Measurements from ENCODE around the gene LRRFIP2.

LRRFIP2 gene

DNA sequence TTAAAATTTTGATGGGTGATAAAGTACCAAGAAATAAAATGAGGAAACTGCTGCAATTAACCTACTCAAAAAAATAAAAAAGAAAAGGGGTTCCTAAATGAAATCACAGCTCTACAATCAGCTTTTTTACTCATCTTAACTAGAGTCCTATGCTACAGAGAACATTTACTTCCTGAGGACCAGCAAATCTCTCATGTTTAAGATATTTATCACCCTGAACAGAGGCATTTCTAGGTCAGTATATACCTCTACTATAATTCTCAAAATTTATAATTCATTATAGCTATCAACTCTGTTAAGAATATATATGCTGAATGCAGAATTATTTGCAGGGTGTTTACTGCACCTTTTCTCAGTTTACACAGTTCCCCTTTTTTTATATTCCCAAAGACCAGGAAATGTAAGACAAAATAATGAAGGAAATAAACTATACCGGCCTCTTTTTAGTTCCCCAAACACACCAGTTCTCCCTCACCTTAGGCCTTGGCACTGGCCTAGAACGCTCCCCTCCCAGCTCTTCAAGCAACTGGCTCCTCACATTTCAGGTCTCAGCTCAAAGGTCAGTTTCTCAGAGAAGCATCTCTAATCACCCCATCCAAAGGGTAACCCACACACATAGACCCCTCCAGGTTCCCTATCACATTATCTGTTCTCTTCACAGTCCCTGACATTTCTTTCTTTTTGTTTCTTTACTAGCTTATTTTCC, 71.1 kb downstream of the LRRFIP2 start:
- Mint-ChIP-seq H3K36me3 (no peaks in the 10 kb centered on the region), H3K4me3 (no peak overlapping the region), H3K4me1 (no peaks in the 10 kb centered on the region), H3K9me3 (no peaks in the 10 kb centered on the region), H3K27ac (no peak overlapping the region), H3K27me3 (no peaks in the 10 kb centered on the region)
- DNase-seq, result no peak
- CTCF ChIA-PET, result no interaction called here

DNA sequence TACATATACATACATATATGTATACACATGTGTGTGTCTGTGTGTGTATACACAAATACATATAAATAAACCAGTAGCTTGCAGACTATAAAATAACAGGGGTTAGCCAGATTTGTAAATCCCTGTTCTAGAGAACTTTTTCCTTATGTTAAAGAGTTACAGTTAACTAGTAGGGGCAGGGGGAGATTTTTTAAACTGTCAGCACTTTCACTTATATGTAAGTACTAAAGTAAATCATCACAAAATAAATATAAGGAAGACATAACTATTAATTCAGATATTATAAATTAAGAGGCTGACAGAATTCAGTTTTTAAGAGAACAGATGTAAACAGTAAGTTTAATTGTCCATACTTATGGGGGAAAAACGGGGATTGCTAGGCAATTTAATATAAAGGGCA, 74.0 kb downstream of the LRRFIP2 start:
- CTCF ChIA-PET, result no interaction called here
- Mint-ChIP-seq H3K4me1 (no peaks in the 10 kb centered on the region), H3K27ac (no peak overlapping the region), H3K36me3 (no peaks in the 10 kb centered on the region), H3K9me3 (no peaks in the 10 kb centered on the region), H3K27me3 (no peaks in the 10 kb centered on the region), H3K4me3 (no peak overlapping the region)
- no peak for DNase-seq

DNA sequence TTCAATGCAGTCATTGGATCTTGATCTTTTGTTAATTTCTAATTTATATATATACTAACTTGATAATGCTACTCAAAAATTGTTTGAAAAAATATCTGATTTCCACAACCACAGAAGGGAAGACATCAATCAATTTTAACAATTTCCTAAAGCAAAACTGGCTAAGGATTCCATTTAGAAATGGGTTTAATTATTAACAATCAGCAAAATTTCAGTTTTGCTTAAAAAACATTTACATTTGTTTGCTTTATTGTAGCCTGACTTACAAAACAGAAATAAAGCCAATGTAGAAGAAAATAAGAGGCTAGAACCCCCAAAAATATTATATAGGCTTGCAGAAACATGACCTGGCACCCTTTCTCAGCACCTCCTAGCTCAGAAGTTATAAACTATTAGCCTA, 74.9 kb downstream of the LRRFIP2 start:
- CTCF ChIA-PET, result no interaction called here
- Mint-ChIP-seq H3K9me3 (no peaks in the 10 kb centered on the region), H3K4me1 (no peaks in the 10 kb centered on the region), H3K4me3 (no peak overlapping the region), H3K27ac (no peak overlapping the region), H3K36me3 (no peaks in the 10 kb centered on the region), H3K27me3 (no peaks in the 10 kb centered on the region)
- no peak for DNase-seq

DNA sequence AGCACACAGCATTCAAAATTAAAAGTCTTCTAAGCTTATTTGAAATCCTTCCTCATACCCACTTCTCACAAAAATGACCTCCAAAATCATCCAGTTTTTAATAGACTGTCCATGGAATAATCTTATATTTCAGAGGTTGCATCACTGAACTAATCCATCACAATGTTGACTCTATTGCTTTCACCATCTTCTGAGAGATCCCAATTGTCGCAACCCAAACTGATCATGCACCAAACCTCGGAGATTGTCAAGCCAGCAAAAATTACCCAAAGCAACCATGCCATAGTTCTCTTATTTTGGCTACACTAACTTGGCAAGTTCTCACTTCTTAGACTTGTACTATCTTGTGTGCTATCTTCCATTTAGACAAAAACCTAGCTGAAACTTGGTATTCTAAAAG, 75.5 kb downstream of the LRRFIP2 start:
- H3K9me3 Mint-ChIP-seq, result no peaks in the 10 kb centered on the region
- H3K4me1 Mint-ChIP-seq, result no peaks in the 10 kb centered on the region
- H3K4me3 Mint-ChIP-seq, result no peak overlapping the region
- H3K27me3 Mint-ChIP-seq, result no peaks in the 10 kb centered on the region
- CTCF ChIA-PET, result no interaction called here
- DNase-seq, result no peak
- H3K36me3 Mint-ChIP-seq, result no peaks in the 10 kb centered on the region
- H3K27ac Mint-ChIP-seq, result no peak overlapping the region

DNA sequence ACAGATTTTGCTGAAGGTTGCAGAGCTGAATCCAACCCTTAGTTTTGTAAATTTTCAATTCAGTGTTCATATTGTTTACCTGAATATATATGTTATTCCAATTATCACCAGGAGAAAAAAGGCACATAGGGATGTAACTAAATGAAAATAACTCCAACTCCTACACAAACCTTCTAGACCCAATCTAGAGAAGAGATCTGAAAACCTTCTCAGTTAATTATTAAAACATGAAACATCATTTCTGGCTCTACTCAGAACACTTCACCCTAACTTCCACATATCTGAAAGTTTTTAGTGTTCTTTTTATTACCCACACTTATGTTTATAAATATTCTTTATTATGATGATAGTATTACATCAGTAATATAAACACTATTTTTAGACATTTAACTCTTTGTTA, 76.6 kb downstream of the LRRFIP2 start:
- Mint-ChIP-seq H3K27ac (no peak overlapping the region), H3K4me1 (no peaks in the 10 kb centered on the region), H3K36me3 (no peaks in the 10 kb centered on the region), H3K27me3 (no peaks in the 10 kb centered on the region), H3K9me3 (no peaks in the 10 kb centered on the region), H3K4me3 (no peak overlapping the region)
- CTCF ChIA-PET, result no interaction called here
- no peak for DNase-seq

DNA sequence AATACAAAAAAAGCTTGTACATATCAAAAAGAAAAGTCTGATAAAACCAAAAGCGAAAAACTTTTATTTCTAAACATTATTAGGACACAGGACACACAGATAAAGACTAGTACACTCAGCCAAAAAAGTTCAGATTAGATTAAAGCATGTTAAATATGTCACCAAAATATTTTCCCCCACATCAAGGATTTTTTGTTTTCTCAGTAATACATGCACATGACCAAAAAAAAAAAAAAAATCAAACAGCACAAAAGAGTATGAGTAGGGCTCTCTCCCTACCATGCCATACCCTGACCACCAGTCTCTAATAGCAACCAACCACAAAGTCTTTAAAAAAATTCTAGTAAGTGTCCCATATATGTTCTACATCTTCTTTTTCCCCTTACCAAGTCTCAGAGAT, 77.4 kb downstream of the LRRFIP2 start:
- DNase-seq, result no peak
- H3K9me3 Mint-ChIP-seq, result no peaks in the 10 kb centered on the region
- CTCF ChIA-PET, result no interaction called here

DNA sequence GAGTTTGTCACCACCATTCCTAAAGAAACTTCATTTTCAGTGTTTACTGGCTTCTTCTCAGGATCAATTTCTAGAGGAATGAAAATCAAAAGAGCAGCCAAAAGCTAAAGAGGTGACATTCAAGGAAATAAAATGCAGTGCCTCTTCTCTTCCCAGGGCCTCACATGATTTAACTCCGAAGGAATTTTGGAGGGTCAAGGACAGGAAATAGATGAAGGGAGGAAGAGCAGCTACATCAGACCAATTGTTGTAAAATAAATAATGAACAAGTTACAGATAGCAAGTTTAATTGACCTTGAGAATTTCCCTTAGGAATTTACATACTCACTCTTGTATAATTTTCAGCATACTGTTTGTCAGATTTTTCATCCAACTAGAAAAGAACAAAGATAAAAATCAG, 78.1 kb downstream of the LRRFIP2 start:
- H3K4me3 Mint-ChIP-seq, result no peak overlapping the region
- H3K27ac Mint-ChIP-seq, result no peak overlapping the region
- H3K4me1 Mint-ChIP-seq, result no peaks in the 10 kb centered on the region
- CTCF ChIA-PET, result no interaction called here
- H3K27me3 Mint-ChIP-seq, result no peaks in the 10 kb centered on the region
- H3K36me3 Mint-ChIP-seq, result peaks cover 1% of the 10 kb centered on the region
- no peak for DNase-seq
- H3K9me3 Mint-ChIP-seq, result no peaks in the 10 kb centered on the region

More for the DNA sequence above, 77.4 kb downstream of the LRRFIP2 start:
- no peak overlapping the region for H3K4me3 Mint-ChIP-seq
- H3K4me1 Mint-ChIP-seq, result no peaks in the 10 kb centered on the region
- peaks cover 1% of the 10 kb centered on the region for H3K36me3 Mint-ChIP-seq
- no peaks in the 10 kb centered on the region for H3K27me3 Mint-ChIP-seq
- no peak overlapping the region for H3K27ac Mint-ChIP-seq

DNA sequence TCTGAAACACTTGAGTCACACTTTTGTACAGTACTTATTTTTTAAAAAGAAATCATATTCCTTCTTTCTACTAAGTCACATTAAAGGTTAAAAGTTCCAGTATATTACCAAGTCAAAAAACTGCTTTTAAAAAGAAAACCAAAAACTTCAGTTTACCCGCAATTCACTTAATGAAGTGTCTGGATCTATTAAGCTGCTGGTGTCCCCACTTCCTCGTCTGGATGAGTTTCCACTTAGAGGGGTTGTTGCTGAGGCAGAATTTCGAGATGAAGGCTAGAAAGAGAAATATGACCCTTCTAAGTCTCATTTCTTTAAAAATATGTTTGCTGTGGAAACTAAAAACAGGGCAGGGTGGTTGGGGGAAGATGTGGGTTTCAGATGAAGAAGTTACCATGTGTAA, 79.7 kb downstream of the LRRFIP2 start:
- DNase-seq, result no peak
- Mint-ChIP-seq H3K27me3 (no peaks in the 10 kb centered on the region), H3K4me1 (no peaks in the 10 kb centered on the region), H3K27ac (no peak overlapping the region), H3K4me3 (no peak overlapping the region), H3K9me3 (no peaks in the 10 kb centered on the region), H3K36me3 (peaks cover 3% of the 10 kb centered on the region)
- CTCF ChIA-PET, result no interaction called here

DNA sequence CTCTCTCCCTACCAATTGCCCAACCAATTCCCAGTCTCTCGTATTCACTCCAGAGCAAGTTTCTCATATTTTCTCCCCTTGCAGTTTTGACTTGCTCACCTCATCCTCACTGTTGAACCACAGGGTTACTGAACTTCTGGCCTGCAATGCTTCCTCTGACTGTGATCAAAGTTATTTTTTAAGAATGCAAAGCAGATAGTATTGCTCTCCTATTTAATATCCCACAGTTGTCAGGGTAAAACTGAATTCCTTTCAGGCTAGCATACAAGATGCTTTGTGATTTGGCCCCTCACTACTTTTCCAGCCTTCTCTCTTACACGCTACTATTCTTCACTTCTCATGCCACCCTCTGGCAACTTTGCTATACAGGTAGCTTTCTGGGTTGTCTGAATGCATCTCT, 80.9 kb downstream of the LRRFIP2 start:
- Mint-ChIP-seq H3K36me3 (peaks cover 3% of the 10 kb centered on the region), H3K9me3 (no peaks in the 10 kb centered on the region), H3K27me3 (no peaks in the 10 kb centered on the region), H3K4me1 (no peaks in the 10 kb centered on the region), H3K27ac (no peak overlapping the region), H3K4me3 (no peak overlapping the region)
- DNase-seq, result no peak
- CTCF ChIA-PET, result no interaction called here

DNA sequence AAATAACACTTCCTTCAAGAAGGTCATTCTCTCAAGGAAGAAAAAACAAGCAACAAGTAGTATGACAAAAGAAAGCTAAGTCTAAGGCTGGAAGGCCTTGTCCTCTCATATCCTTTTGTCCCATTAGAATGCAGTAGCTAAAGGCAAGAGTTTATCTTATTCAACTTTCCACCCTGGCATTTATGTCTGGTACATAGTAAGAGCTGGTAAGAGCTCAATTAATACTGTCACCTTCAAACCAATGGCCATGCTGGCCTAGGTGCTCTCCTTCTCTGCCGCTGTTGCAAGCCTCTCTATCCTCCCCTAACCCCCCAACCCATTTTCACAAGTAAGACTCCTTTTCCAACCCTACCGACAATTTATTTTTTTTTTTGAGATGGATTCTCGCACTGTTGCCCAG, 81.9 kb downstream of the LRRFIP2 start:
- no peak for DNase-seq
- Mint-ChIP-seq H3K27me3 (no peaks in the 10 kb centered on the region), H3K4me3 (no peak overlapping the region), H3K36me3 (peaks cover 3% of the 10 kb centered on the region), H3K9me3 (no peaks in the 10 kb centered on the region), H3K27ac (no peak overlapping the region), H3K4me1 (no peaks in the 10 kb centered on the region)
- CTCF ChIA-PET, result no interaction called here

DNA sequence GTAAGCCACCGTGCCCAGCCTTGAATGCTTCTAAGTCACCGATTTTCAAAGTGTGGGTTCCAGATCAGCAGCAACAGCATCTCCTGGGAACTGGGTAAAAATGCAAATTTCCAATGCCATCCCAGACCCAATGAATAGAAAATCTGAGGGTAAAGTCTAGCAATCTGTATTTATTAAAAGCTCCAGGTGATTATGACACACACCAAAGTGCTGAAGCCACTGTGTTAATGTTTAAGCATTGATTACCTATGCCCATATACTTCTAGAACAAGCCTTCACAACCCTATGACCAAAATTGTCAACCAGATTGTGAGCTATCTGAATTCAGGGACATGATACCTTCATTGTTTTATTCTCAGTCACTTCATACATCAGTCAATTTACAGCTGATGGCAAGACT, 86.5 kb downstream of the LRRFIP2 start:
- H3K4me1 Mint-ChIP-seq, result no peaks in the 10 kb centered on the region
- H3K27me3 Mint-ChIP-seq, result no peaks in the 10 kb centered on the region
- no peak for DNase-seq
- CTCF ChIA-PET, result no interaction called here
- H3K36me3 Mint-ChIP-seq, result peaks cover 9% of the 10 kb centered on the region
- no peaks in the 10 kb centered on the region for H3K9me3 Mint-ChIP-seq
- no peak overlapping the region for H3K4me3 Mint-ChIP-seq
- H3K27ac Mint-ChIP-seq, result no peak overlapping the region

DNA sequence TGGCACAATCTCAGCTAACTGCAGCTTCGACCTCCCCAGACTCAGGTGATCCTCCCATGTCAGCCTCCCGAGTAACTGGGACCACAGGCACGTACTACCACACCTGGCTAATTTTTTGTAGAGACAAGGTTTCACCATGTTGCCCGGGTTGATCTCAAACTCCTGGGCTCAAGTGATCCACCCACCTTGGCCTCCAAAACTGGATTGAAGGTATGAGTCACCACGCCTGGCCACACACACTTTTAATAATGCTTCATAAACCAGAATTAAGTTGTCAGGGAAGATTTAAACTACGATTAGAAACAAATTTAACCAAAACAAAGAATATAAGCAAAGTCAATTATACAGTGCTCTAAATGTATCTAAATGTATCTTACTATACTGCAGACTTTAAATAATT, 87.5 kb downstream of the LRRFIP2 start:
- no peak overlapping the region for H3K27ac Mint-ChIP-seq

DNA sequence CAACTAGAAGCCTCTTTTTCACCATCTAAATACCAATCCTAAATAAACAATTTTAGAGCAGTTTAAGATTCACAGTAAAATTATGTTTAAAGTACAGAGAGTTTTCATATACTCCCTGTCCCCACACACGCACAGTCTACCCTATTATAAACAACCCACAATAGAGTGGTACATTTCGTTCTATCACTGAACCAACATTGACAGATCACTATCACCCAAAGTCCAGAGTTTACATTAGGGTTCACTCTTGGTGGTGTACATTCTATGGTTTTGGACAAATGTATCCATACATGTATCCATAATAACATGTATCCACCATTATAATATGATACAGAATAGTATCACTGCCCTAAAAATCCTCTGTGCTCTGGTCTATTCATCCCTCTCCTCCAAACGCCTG, 92.1 kb downstream of the LRRFIP2 start:
- CTCF ChIA-PET, result no interaction called here
- peaks cover 15% of the 10 kb centered on the region for H3K36me3 Mint-ChIP-seq
- DNase-seq, result no peak
- H3K27ac Mint-ChIP-seq, result no peak overlapping the region
- no peaks in the 10 kb centered on the region for H3K4me1 Mint-ChIP-seq
- H3K4me3 Mint-ChIP-seq, result no peak overlapping the region
- no peaks in the 10 kb centered on the region for H3K9me3 Mint-ChIP-seq
- no peaks in the 10 kb centered on the region for H3K27me3 Mint-ChIP-seq

More for the DNA sequence above, 87.5 kb downstream of the LRRFIP2 start:
- no peak for DNase-seq
- Mint-ChIP-seq H3K4me3 (no peak overlapping the region), H3K4me1 (no peaks in the 10 kb centered on the region), H3K9me3 (no peaks in the 10 kb centered on the region), H3K36me3 (peaks cover 14% of the 10 kb centered on the region), H3K27me3 (no peaks in the 10 kb centered on the region)
- CTCF ChIA-PET, result no interaction called here

DNA sequence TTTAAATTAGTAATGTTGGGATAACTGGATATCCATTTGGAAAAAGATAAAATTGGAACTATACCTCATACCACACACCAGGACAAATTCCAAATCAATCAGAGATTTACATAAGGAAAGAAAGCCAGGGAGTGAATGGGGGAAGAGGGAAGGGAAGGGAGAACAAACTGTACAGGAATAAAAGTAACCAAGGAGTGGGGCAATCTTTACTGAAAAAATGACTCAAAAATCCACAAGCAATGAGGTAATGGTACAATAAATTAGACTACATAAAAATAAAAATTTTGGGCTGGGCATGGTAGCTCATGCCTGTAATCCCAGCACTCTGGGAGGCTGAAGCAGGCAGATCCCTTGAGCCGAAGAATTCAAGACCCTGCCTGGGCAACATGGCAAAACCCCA, 98.4 kb downstream of the LRRFIP2 start:
- CTCF ChIA-PET, result no interaction called here
- peaks cover 21% of the 10 kb centered on the region for H3K36me3 Mint-ChIP-seq
- no peaks in the 10 kb centered on the region for H3K27me3 Mint-ChIP-seq
- H3K4me3 Mint-ChIP-seq, result no peak overlapping the region
- H3K9me3 Mint-ChIP-seq, result no peaks in the 10 kb centered on the region
- no peak overlapping the region for H3K27ac Mint-ChIP-seq
- no peak for DNase-seq
- H3K4me1 Mint-ChIP-seq, result peaks cover 14% of the 10 kb centered on the region

DNA sequence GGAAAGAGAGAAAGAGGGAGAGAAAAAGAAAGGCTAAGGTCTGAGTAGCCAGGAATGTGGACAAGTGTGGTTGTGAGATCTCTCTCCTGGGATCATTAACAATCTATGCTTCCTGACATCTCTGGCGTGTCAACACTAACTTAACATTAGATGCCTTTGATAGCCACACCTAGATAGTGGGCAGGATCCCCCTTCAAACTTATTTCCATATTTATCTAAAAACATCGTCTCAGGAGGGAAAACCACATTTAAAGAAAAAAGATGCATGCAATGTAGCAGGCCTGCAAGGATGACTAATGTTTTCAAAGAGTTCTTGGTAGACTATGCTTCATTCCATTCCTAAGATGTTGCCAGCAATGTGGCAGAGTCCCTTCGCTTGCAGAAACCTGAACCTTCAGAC, 100.2 kb downstream of the LRRFIP2 start:
- DNase-seq, result no peak
- no peak overlapping the region for H3K4me3 Mint-ChIP-seq
- CTCF ChIA-PET, result no interaction called here

DNA sequence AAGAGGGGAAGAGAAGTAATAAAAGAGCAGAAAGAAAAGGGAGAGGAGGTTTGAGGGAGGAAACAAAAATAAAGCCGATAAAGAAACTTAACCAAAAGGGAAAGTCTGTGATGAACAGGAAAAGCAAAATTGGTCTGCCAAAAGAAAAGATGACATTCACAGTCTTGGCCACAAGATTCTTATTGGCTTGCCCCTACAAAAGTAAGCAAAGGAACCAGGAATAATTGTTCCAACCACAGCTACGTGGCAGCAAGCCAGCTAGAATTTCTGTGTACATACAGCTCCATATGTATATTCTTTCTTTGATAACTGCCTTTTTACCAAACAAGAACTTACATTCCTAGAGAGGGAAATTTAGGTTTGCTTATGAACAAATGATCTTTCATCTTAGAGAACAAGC, 101.5 kb downstream of the LRRFIP2 start:
- DNase-seq, result no peak
- Mint-ChIP-seq H3K4me3 (no peak overlapping the region), H3K27ac (no peak overlapping the region), H3K9me3 (no peaks in the 10 kb centered on the region), H3K36me3 (peaks cover 28% of the 10 kb centered on the region), H3K4me1 (peaks cover 14% of the 10 kb centered on the region), H3K27me3 (no peaks in the 10 kb centered on the region)
- CTCF ChIA-PET, result interaction anchor here (1.1 kb wide), 1 partner anchor 68 kb away, joined by 3 read pairs; no protein-coding TSS in a partner anchor

More for the DNA sequence above, 100.2 kb downstream of the LRRFIP2 start:
- Mint-ChIP-seq H3K4me1 (peaks cover 14% of the 10 kb centered on the region), H3K36me3 (peaks cover 22% of the 10 kb centered on the region), H3K9me3 (no peaks in the 10 kb centered on the region), H3K27ac (no peak overlapping the region), H3K27me3 (no peaks in the 10 kb centered on the region)
